Skeletal muscle satellite cell (primary cell): ENCODE data around the gene NBDY.
"Not testable (repeated sequence)": the region's sequence is repeated elsewhere in the genome, so short reads cannot be mapped to it uniquely, and the experiment has no call there.

ENCODE experiments used
- H3K27me3 ChIP-seq: 2 replicates; pipeline ENCODE4 v1.7.0; 2013; ENCODE audit warnings: low read length; ENCODE audit not compliant: control insufficient read depth, insufficient read depth
- H3K36me3 ChIP-seq: 2 replicates; pipeline ENCODE4 v1.7.0; 2013; ENCODE audit warnings: mild to moderate bottlenecking, control low read depth, low read length; ENCODE audit not compliant: insufficient read depth
- H3K4me1 ChIP-seq: 2 replicates; pipeline ENCODE4 v1.7.0; 2013; ENCODE audit warnings: low read length; ENCODE audit not compliant: control insufficient read depth, insufficient read depth
- H3K4me2 ChIP-seq: 2 replicates; pipeline ENCODE4 v1.7.0; 2013; ENCODE audit warnings: mild to moderate bottlenecking, low read length
- H3K4me3 ChIP-seq: 2 replicates; pipeline ENCODE4 v1.7.0; 2013; ENCODE audit warnings: low read length
- H3K9ac ChIP-seq: 2 replicates; pipeline ENCODE4 v1.7.0; 2013; ENCODE audit warnings: mild to moderate bottlenecking, low read depth, low read length, moderate library complexity
- H3K9me3 ChIP-seq: replicated peaks from 2 replicates; pipeline ENCODE4 v1.7.0; 2013; ENCODE audit warnings: mild to moderate bottlenecking, control low read depth, low read length

The NBDY gene

GRCh38 chrX:56798866-56799758, 70.1 kb downstream of the NBDY start:
- Histone ChIP-seq H3K4me1 (peaks cover 26% of the 10 kb centered on the region), H3K4me2 (no peak overlapping the region), H3K36me3 (no peaks in the 10 kb centered on the region), H3K9me3 (no peaks in the 10 kb centered on the region), H3K4me3 (no peak overlapping the region), H3K27me3 (no peaks in the 10 kb centered on the region), H3K9ac (no peak overlapping the region)

- H3K4me3 ChIP-seq, result no peak overlapping the region
- H3K9me3 ChIP-seq, result no peaks in the 10 kb centered on the region
- H3K4me2 ChIP-seq, result no peak overlapping the region
- no peaks in the 10 kb centered on the region for H3K36me3 ChIP-seq
- H3K9ac ChIP-seq, result no peak overlapping the region
- no peaks in the 10 kb centered on the region for H3K27me3 ChIP-seq
- peaks cover 32% of the 10 kb centered on the region for H3K4me1 ChIP-seq
Measured at GRCh38 chrX:56800307-56800706, 71.3 kb downstream of the NBDY start.

GRCh38 chrX:56800801-56801200, 71.8 kb downstream of the NBDY start:
- Histone ChIP-seq H3K36me3 (no peaks in the 10 kb centered on the region), H3K4me1 (peaks cover 32% of the 10 kb centered on the region), H3K9ac (no peak overlapping the region), H3K9me3 (no peaks in the 10 kb centered on the region), H3K4me2 (no peak overlapping the region), H3K4me3 (no peak overlapping the region), H3K27me3 (no peaks in the 10 kb centered on the region)

- H3K9ac ChIP-seq, result peak overlapping the region; percentile 70
- peaks cover 32% of the 10 kb centered on the region for H3K4me1 ChIP-seq
- H3K4me3 ChIP-seq, result peak overlapping the region; percentile 78
- H3K4me2 ChIP-seq, result peak overlapping the region; percentile 93
- H3K36me3 ChIP-seq, result no peaks in the 10 kb centered on the region
- H3K27me3 ChIP-seq, result no peaks in the 10 kb centered on the region
- H3K9me3 ChIP-seq, result no peaks in the 10 kb centered on the region
Measured at GRCh38 chrX:56802428-56802827, 73.4 kb downstream of the NBDY start.

DNA sequence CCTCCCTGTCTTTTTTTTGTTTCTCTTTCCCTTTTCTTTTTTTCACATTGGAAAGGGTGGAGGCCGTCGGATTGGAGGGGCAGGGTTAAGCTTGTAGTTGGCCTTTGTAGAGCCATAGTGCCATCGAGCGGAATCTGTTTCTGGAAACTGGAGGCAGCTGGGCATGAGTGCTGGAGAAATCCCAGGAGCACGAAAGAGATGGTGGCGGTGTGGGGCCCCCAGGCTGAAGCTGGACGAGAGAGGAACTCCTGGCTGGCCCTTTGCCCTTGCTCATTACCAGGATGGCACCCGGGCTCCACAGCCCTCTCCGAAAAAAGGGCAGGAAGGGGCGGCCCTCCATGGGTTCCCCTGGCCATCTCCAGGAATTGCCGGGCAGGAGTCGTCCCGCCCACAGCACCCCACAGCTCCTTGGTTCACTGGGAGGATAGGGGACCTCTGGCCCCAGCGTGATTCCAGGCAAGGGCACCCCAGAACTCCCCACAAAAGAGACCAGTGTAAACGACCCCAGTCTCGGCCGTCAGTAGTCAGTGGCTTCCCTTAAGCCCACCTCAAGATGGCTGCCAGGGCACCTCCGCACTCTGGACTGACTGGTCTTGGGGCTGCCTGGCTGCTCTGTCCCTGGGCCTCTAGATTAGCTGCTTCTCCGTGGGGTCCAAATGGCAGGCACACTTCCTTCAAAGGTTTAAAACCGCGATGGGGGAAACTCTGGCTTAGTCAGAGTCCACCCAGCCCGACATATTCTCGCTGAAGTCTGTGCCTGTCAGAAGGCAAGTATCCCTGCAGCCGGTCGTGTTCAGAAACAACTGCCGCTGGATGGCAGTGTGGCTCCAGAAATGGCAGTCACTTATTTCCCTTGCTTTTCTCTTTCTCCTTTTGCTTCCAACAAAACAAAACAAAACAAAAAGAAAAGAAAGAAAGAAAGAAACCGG, 74.1 kb downstream of the NBDY start:
- no peaks in the 10 kb centered on the region for H3K36me3 ChIP-seq
- no peaks in the 10 kb centered on the region for H3K9me3 ChIP-seq
- H3K4me2 ChIP-seq, result peak overlapping the region; percentile 93
- H3K9ac ChIP-seq, result peak overlapping the region; percentile 70
- peaks cover 25% of the 10 kb centered on the region for H3K4me1 ChIP-seq
- no peaks in the 10 kb centered on the region for H3K27me3 ChIP-seq
- H3K4me3 ChIP-seq, result peak overlapping the region; percentile 78

DNA sequence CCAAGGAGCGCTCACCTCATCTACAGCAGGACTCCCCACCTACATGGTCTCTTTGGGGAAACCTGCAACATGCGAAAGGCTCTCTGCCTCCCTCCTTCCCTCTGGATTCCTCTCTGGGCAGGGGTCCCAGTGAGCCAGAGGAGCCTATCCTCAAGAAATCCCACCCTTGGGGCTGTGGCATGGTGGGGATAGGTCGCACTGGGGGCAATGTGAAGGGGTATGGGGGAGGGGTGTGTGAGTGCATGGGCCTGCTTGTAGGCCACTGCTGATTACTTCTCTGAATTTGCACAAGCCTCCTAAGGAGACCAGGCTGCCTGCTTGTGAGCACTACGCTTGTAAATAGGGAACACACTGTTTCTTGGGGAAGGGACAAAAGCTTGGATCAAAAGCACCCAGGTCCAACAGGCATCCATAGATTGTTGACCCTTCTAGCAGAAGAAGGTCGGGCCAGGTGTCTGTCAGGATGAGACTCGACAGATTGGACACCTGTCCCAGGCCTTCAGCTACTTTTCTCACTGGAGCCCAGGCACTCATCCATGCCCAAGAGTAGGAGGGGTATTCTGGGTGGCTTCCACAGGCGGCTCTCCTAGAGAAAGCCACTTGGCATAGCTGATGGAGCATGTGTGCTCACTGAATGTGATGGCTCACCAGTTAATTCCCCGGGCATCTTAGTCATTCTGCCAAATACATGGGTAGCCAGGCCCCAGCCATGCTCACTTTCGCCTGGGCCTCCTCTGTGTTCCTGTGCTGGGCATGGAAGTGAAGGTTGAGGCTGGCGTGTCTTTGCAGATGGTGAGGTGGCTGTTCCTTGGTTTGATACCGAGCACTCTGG, 75.0 kb downstream of the NBDY start:
- Histone ChIP-seq H3K27me3 (no peaks in the 10 kb centered on the region), H3K4me2 (peak overlapping the region; percentile 93), H3K4me1 (peaks cover 21% of the 10 kb centered on the region), H3K36me3 (no peaks in the 10 kb centered on the region), H3K9ac (peak overlapping the region; percentile 33), H3K4me3 (peak overlapping the region; percentile 78), H3K9me3 (no peaks in the 10 kb centered on the region)

GRCh38 chrX:56804867-56805266, 75.8 kb downstream of the NBDY start:
- Histone ChIP-seq H3K9me3 (no peaks in the 10 kb centered on the region), H3K36me3 (no peaks in the 10 kb centered on the region), H3K4me3 (no peak overlapping the region), H3K4me2 (no peak overlapping the region), H3K4me1 (peaks cover 21% of the 10 kb centered on the region), H3K9ac (no peak overlapping the region), H3K27me3 (no peaks in the 10 kb centered on the region)

- H3K4me2 ChIP-seq, result no peak overlapping the region
- no peaks in the 10 kb centered on the region for H3K36me3 ChIP-seq
- H3K4me1 ChIP-seq, result peaks cover 21% of the 10 kb centered on the region
- no peak overlapping the region for H3K4me3 ChIP-seq
- H3K9me3 ChIP-seq, result no peaks in the 10 kb centered on the region
- no peaks in the 10 kb centered on the region for H3K27me3 ChIP-seq
- H3K9ac ChIP-seq, result no peak overlapping the region
Measured at GRCh38 chrX:56805399-56805798, 76.4 kb downstream of the NBDY start.

GRCh38 chrX:56806176-56806575, 77.1 kb downstream of the NBDY start:
- H3K9ac ChIP-seq, H3K4me2 ChIP-seq: not testable (repeated sequence)

GRCh38 chrX:56811599-56811998, 82.6 kb downstream of the NBDY start:
- Histone ChIP-seq H3K4me3 (no peak overlapping the region), H3K4me1 (peaks cover 21% of the 10 kb centered on the region), H3K36me3 (no peaks in the 10 kb centered on the region), H3K9ac (no peak overlapping the region), H3K9me3 (no peaks in the 10 kb centered on the region), H3K27me3 (peaks cover 6% of the 10 kb centered on the region), H3K4me2 (no peak overlapping the region)

More at GRCh38 chrX:56806176-56806575, 77.1 kb downstream of the NBDY start:
- not testable (repeated sequence) for H3K9me3 ChIP-seq, H3K27me3 ChIP-seq, H3K36me3 ChIP-seq, H3K4me3 ChIP-seq
- peaks cover 21% of the 10 kb centered on the region for H3K4me1 ChIP-seq
